Esophagus squamous epithelium (tissue), 4 donors: Measurements from ENCODE around the gene EGFR.

Source experiments
- POLR2A ChIP-seq, 4 donors: fragments of 450-650 bp; IDR thresholded peaks; one replicate each; pipeline ENCODE4 v1.6.1; 2017; ENCODE audit warnings: antibody characterized with exemption in 4 of 4, mild to moderate bottlenecking in 4 of 4, moderate library complexity in 3 of 4
- TF ChIP-seq, protein P1 (sequence below), 6 experiments: fragments of 450-650 bp in 4 of 6; fragments of 200-600 bp in 2 of 6; sonication (generic) in 2 of 6; IDR thresholded peaks; one replicate each; pipeline ENCODE4 v1.5.1; 2016 to 2019; ENCODE audit warnings: antibody characterized with exemption in 6 of 6, mild to moderate bottlenecking in 4 of 6, moderate library complexity in 4 of 6

DNA sequence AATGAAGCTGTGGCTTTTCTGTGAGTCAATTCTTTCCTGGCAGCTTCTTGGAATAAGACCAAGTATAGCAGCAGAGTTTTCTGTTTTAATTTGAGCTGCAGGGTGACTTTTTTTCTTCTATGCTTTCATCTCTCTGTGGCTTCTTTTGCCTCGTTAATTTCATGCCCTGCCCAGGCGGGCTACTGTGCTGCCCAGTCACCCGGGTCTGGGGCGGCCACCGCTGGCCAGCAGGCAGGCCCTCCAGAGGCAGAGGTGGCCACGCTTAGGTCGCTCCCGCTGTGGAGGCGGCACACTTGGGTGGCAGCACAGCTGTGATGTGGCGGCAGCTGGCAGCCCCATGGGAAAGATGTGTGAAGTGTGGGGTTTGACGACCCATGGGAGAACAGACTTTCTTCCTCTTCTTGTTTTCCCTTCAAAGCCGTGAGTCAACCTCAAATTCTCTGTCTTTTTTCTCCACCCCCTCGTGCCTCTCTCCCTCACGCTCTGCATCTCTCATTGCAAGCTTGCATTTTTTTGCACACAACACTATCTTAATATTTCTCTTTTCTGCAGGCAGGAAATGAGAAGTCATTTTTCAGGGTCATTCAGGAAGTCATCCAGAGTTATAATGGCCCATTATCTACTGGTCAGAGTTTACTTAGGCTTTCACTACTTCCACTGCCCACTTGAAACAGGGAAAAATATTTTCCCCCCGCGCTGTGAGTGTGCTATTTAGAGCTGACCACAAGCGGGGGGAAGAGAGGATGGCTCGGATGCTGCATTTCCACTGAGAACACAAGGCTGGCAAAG lies 67.8 kb downstream of the EGFR start:
- TF ChIP-seq, protein P1, sequence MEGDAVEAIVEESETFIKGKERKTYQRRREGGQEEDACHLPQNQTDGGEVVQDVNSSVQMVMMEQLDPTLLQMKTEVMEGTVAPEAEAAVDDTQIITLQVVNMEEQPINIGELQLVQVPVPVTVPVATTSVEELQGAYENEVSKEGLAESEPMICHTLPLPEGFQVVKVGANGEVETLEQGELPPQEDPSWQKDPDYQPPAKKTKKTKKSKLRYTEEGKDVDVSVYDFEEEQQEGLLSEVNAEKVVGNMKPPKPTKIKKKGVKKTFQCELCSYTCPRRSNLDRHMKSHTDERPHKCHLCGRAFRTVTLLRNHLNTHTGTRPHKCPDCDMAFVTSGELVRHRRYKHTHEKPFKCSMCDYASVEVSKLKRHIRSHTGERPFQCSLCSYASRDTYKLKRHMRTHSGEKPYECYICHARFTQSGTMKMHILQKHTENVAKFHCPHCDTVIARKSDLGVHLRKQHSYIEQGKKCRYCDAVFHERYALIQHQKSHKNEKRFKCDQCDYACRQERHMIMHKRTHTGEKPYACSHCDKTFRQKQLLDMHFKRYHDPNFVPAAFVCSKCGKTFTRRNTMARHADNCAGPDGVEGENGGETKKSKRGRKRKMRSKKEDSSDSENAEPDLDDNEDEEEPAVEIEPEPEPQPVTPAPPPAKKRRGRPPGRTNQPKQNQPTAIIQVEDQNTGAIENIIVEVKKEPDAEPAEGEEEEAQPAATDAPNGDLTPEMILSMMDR (IDR thresholded peaks at IDR 0.05) = no peak
- TF ChIP-seq POLR2A (IDR thresholded peaks at IDR 0.05) = no peak
